Measurements from ENCODE around the gene MYLIP. TPM values are rescaled to one million over a fixed set of nuclear protein-coding genes. Genes with fewer than 3 reads are reported as not detected.

Gene MYLIP
- total and polyA plus RNA-seq, 4 experiments from 2014 or later: 17.5 to 88.8 (median 45.9) TPM

- intact Hi-C loops (cut with micrococcal nuclease): no loop called here
- Mint-ChIP-seq H3K9me3 (peaks cover 0 to 17% (median under 1%) of the 10 kb centered on the region in 8 donors), H3K4me3 (no peak overlapping the region)
Observed at GRCh38 chr6:16160794-16161193, 31.9 kb downstream of the MYLIP start.

GRCh38 chr6:16162003-16162402 lies 33.1 kb downstream of the MYLIP start:
- CTCF ChIA-PET (ENCODE audit: partially characterized antibody): no interaction called here
- POLR2A ChIA-PET (ENCODE audit: partially characterized antibody): no interaction called here
- Mint-ChIP-seq H3K4me3 (peak overlapping the region in 2 of 8 donors; percentile 18 to 31), H3K9me3 (peaks cover 0 to 15% (median under 1%) of the 10 kb centered on the region in 8 donors), H3K27me3 (peaks cover 2% of the 10 kb centered on the region in 2 donors), H3K27ac (no peak overlapping the region), H3K36me3 (peaks cover 6 to 10% of the 10 kb centered on the region in 2 donors), H3K4me1 (peaks cover 11 to 24% (median 19%) of the 10 kb centered on the region in 4 donors)
- intact Hi-C loops (cut with micrococcal nuclease): no loop called here
- H3K27me3 ChIP-seq (ENCODE audit: insufficient read depth, low read length): peaks cover 4% of the 10 kb centered on the region
- DNase-seq: peak in 1 of 5 donors; percentile 28
- H3K9me3 ChIP-seq (ENCODE audit: control insufficient read depth in 1 of 2, low read length in 2 of 2): no peaks in the 10 kb centered on the region
- H3K27ac ChIP-seq (ENCODE audit: low read depth, low read length): no peak overlapping the region
- no peak overlapping the region for H3K4me3 ChIP-seq (ENCODE audit: low read length in 2 of 2)
- H3K4me1 ChIP-seq (ENCODE audit: insufficient read depth, low read length): peaks cover 12% of the 10 kb centered on the region
- no peaks in the 10 kb centered on the region for H3K36me3 ChIP-seq (ENCODE audit: insufficient read depth, low read length)

More at GRCh38 chr6:16160794-16161193, 31.9 kb downstream of the MYLIP start:
- Mint-ChIP-seq H3K4me1 (peaks cover 11 to 24% (median 19%) of the 10 kb centered on the region in 4 donors), H3K27me3 (peaks cover 0 to 2% of the 10 kb centered on the region in 2 donors), H3K27ac (no peak overlapping the region), H3K36me3 (peaks cover 13 to 22% of the 10 kb centered on the region in 2 donors)
- peaks cover 12% of the 10 kb centered on the region for H3K4me1 ChIP-seq (ENCODE audit: insufficient read depth, low read length)
- DNase-seq: no peak
- H3K27me3 ChIP-seq (ENCODE audit: insufficient read depth, low read length): peaks cover 3% of the 10 kb centered on the region
- POLR2A ChIA-PET (ENCODE audit: partially characterized antibody): no interaction called here
- H3K4me3 ChIP-seq (ENCODE audit: low read length in 2 of 2): no peak overlapping the region
- H3K27ac ChIP-seq (ENCODE audit: low read depth, low read length): no peak overlapping the region
- H3K36me3 ChIP-seq (ENCODE audit: insufficient read depth, low read length): no peaks in the 10 kb centered on the region
- CTCF ChIA-PET (ENCODE audit: partially characterized antibody): no interaction called here
- H3K9me3 ChIP-seq (ENCODE audit: control insufficient read depth in 1 of 2, low read length in 2 of 2): no peaks in the 10 kb centered on the region

- DNase-seq: no peak
- Histone ChIP-seq H3K36me3 (ENCODE audit: insufficient read depth, low read length) (no peaks in the 10 kb centered on the region), H3K9me3 (ENCODE audit: control insufficient read depth in 1 of 2, low read length in 2 of 2) (no peaks in the 10 kb centered on the region), H3K27me3 (ENCODE audit: insufficient read depth, low read length) (peaks cover 4% of the 10 kb centered on the region), H3K4me3 (ENCODE audit: low read length in 2 of 2) (no peak overlapping the region), H3K27ac (ENCODE audit: low read depth, low read length) (no peak overlapping the region), H3K4me1 (ENCODE audit: insufficient read depth, low read length) (peaks cover 13% of the 10 kb centered on the region)
- Mint-ChIP-seq H3K9me3 (peaks cover 0 to 9% (median 0%) of the 10 kb centered on the region in 8 donors), H3K27me3 (peaks cover 2 to 3% of the 10 kb centered on the region in 2 donors), H3K27ac (no peak overlapping the region), H3K4me1 (peaks cover 12 to 26% (median 22%) of the 10 kb centered on the region in 4 donors), H3K36me3 (peaks cover 0 to 7% of the 10 kb centered on the region in 2 donors), H3K4me3 (no peak overlapping the region)
- ChIA-PET POLR2A (ENCODE audit: partially characterized antibody) (no interaction called here), CTCF (ENCODE audit: partially characterized antibody) (no interaction called here)
- intact Hi-C loops (cut with micrococcal nuclease): no loop called here
Observed at GRCh38 chr6:16163066-16163465, 34.2 kb downstream of the MYLIP start.

- Histone ChIP-seq H3K27me3 (ENCODE audit: insufficient read depth, low read length) (peaks cover 4% of the 10 kb centered on the region), H3K4me1 (ENCODE audit: insufficient read depth, low read length) (peaks cover 19% of the 10 kb centered on the region), H3K27ac (ENCODE audit: low read depth, low read length) (no peak overlapping the region), H3K36me3 (ENCODE audit: insufficient read depth, low read length) (no peaks in the 10 kb centered on the region), H3K9me3 (ENCODE audit: control insufficient read depth in 1 of 2, low read length in 2 of 2) (no peaks in the 10 kb centered on the region), H3K4me3 (ENCODE audit: low read length in 2 of 2) (no peak overlapping the region)
- POLR2A ChIA-PET (ENCODE audit: partially characterized antibody): no interaction called here
- peaks cover 17 to 33% (median 28%) of the 10 kb centered on the region in 4 donors for H3K4me1 Mint-ChIP-seq
- no peak for DNase-seq
- peaks cover 2 to 4% of the 10 kb centered on the region in 2 donors for H3K27me3 Mint-ChIP-seq
- peaks cover 0 to 3% (median 0%) of the 10 kb centered on the region in 8 donors for H3K9me3 Mint-ChIP-seq
- H3K36me3 Mint-ChIP-seq: peaks cover 0 to 7% of the 10 kb centered on the region in 2 donors
- no peak overlapping the region for H3K27ac Mint-ChIP-seq
- H3K4me3 Mint-ChIP-seq: no peak overlapping the region
- intact Hi-C loops (cut with micrococcal nuclease): no loop called here
- CTCF ChIA-PET (ENCODE audit: partially characterized antibody): interaction anchor here (1.1 kb wide), 1 partner anchor 19 kb away, joined by 3 read pairs; no protein-coding TSS in a partner anchor
Observed at GRCh38 chr6:16163535-16164300, 34.8 kb downstream of the MYLIP start.

GRCh38 chr6:16165641-16166040 lies 36.8 kb downstream of the MYLIP start:
- H3K36me3 ChIP-seq (ENCODE audit: insufficient read depth, low read length): no peaks in the 10 kb centered on the region
- no peak overlapping the region for H3K4me3 Mint-ChIP-seq
- H3K9me3 Mint-ChIP-seq: peaks cover 0 to 1% (median 0%) of the 10 kb centered on the region in 8 donors
- H3K36me3 Mint-ChIP-seq: peaks cover 0 to 3% of the 10 kb centered on the region in 2 donors
- H3K4me1 Mint-ChIP-seq: peaks cover 20 to 36% (median 32%) of the 10 kb centered on the region in 4 donors
- H3K27ac ChIP-seq (ENCODE audit: low read depth, low read length): no peak overlapping the region
- DNase-seq: no peak
- POLR2A ChIA-PET (ENCODE audit: partially characterized antibody): interaction anchor here (1.3 kb wide), 1 partner anchor 29 kb away, joined by 3 read pairs; no protein-coding TSS in a partner anchor
- H3K27me3 Mint-ChIP-seq: peaks cover 4 to 10% of the 10 kb centered on the region in 2 donors
- H3K4me3 ChIP-seq (ENCODE audit: low read length in 2 of 2): no peak overlapping the region
- peak overlapping the region in 1 of 7 donors; percentile 5 for H3K27ac Mint-ChIP-seq
- H3K4me1 ChIP-seq (ENCODE audit: insufficient read depth, low read length): peaks cover 21% of the 10 kb centered on the region
- H3K27me3 ChIP-seq (ENCODE audit: insufficient read depth, low read length): peaks cover 4% of the 10 kb centered on the region
- H3K9me3 ChIP-seq (ENCODE audit: control insufficient read depth in 1 of 2, low read length in 2 of 2): no peaks in the 10 kb centered on the region
- CTCF ChIA-PET (ENCODE audit: partially characterized antibody): interaction anchor here (1.2 to 1.5 kb wide), 3 partner anchors 35 to 474 kb away, joined by 3 to 4 read pairs (median 4); no protein-coding TSS in a partner anchor
- intact Hi-C loops (cut with micrococcal nuclease): no loop called here

- peaks cover 14 to 30% (median 25%) of the 10 kb centered on the region in 4 donors for H3K4me1 Mint-ChIP-seq
- no peaks in the 10 kb centered on the region for H3K36me3 Mint-ChIP-seq
- H3K9me3 Mint-ChIP-seq: peaks cover 0 to 1% (median 0%) of the 10 kb centered on the region in 8 donors
- Histone ChIP-seq H3K36me3 (ENCODE audit: insufficient read depth, low read length) (no peaks in the 10 kb centered on the region), H3K4me1 (ENCODE audit: insufficient read depth, low read length) (peaks cover 13% of the 10 kb centered on the region), H3K27me3 (ENCODE audit: insufficient read depth, low read length) (peaks cover 4% of the 10 kb centered on the region), H3K9me3 (ENCODE audit: control insufficient read depth in 1 of 2, low read length in 2 of 2) (no peaks in the 10 kb centered on the region), H3K4me3 (ENCODE audit: low read length in 2 of 2) (no peak overlapping the region), H3K27ac (ENCODE audit: low read depth, low read length) (no peak overlapping the region)
- H3K27me3 Mint-ChIP-seq: peaks cover 4 to 13% of the 10 kb centered on the region in 2 donors
- CTCF ChIA-PET (ENCODE audit: partially characterized antibody): interaction anchor here (1.3 to 1.5 kb wide), 3 partner anchors 16 to 39 kb away, joined by 3 to 4 read pairs (median 4); no protein-coding TSS in a partner anchor
- intact Hi-C loops (cut with micrococcal nuclease): no loop called here
- no peak overlapping the region for H3K27ac Mint-ChIP-seq
- no peak overlapping the region for H3K4me3 Mint-ChIP-seq
- POLR2A ChIA-PET (ENCODE audit: partially characterized antibody): interaction anchor here (1.3 kb wide), 1 partner anchor 31 kb away, joined by 3 read pairs; no protein-coding TSS in a partner anchor
- no peak for DNase-seq
Observed at GRCh38 chr6:16166871-16167608, 38.2 kb downstream of the MYLIP start.
